GM20431 (cell line): ENCODE data around the gene SUPT6H.
"Not testable (repeated sequence)": the region's sequence is repeated elsewhere in the genome, so short reads cannot be mapped to it uniquely, and the experiment has no call there.

Experiments
- in situ Hi-C: fragments of 300-500 bp; cut with MseI, MboI; formaldehyde crosslinking; loops from one replicate; pipeline ENCODE4 v1.15.0; 2020; ENCODE audit warnings: low sequenced_read_pairs; ENCODE audit not compliant: unreplicated experiment

SUPT6H gene

DNA sequence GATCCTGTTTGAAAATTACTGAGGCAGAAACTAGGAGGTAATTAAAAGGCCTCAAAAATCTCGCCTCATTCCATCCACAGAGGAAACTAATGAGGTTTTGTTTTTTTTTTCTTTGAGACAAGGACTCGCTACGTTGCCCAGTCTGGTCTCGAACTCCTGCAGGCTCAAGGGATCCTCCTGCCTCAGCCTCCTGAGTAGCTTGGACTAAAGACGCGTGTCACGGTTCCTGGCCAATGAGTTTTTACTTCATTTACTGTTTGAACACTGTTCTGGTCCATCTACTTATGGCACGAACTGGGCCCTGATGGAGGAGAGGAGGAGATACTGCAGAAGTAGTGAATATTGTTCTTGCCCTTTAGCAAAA lies 16.4 kb upstream of the SUPT6H start:
- in situ Hi-C loops, result no loop called here

DNA sequence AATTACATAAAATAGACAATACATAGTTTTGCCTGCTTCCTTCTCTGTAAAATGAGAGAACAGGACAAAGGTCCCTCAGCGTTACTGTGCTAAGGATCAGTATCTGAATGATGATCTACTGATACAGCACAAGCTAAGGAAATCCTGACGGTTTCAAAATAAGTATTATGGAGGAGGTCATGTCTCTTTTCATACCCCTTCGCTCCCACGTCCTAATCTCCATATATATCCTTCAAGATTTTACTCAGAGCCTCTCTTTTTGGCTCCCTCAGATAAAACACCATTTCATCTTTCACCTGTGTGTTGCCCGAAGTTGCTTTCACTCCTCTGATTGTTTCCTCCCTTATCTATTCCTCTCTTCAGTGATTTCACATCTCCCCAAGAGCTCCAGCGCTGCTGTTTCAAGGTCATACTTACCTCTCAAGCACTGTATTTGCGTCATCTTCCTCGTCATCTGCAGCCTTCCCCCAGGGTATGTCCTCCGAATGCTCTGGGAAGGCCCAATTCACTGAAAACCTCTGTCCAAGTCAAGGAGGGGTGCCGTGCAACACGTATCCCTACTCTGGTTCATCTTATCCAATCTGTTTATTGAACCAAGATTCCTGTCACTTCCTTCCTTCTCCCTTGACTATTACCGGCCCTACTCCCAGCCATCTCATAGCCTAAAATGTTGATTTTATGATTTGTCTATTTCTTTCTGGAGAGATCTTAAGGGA lies 15.8 kb upstream of the SUPT6H start:
- in situ Hi-C loops, result no loop called here

DNA sequence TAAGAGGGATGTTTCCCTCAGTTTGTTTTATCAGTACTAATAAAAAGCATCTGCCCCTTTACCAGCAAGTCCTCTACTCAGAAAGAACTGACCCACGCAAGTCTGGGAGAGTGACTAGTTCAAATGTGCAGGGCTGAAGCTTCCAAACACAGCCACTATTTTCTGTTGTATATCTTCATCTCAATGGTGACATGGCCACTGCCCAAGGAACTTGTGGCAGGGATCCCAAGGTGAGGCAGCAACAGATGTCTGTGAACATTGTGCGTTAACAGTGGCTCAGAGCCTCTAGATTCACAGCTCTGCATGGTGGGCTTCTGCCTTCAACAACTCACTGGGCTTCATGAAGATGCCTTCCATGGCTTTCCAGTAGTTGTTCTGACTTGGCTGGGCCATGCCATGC lies 13.3 kb upstream of the SUPT6H start:
- in situ Hi-C loops, result no loop called here

DNA sequence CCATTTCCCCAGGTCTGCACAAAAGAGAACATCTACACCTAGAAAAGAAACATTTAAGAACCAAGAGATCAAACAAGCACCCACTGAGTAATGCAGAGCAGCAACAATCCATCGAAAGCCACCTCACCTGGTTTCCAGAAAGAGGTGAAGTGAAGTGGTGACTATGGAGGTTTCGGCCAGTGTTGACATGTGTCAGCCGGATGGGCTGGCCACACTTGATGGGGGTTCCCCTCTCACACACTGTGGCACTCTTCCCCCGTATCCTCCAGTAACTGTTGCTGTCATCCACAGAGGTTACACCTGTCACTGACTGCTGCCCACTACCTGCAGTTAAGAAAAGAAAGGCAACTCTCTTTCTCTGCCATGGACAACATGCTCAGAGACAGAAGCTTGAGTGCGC lies 6.8 kb upstream of the SUPT6H start:
- in situ Hi-C loops, result no loop called here

DNA sequence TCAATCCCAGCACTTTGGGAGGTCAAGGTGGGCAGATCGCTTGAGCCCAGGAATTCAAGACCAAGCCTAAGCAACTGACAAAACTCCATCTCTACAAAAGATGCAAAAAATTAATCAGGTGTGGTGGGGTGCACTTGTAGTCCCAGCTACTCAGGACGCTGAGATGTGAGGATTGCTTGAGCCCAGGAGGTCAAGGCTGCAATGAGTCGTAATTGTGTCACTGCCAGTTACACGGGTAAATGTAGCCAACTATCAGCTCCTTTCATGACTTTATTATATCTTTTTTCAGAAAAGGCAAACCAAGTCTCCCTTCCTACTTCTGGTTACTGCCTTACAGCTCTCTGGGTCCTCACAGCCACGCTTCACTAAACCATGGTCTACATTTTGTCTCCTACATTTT lies 4.2 kb upstream of the SUPT6H start:
- in situ Hi-C loops, result no loop called here

DNA sequence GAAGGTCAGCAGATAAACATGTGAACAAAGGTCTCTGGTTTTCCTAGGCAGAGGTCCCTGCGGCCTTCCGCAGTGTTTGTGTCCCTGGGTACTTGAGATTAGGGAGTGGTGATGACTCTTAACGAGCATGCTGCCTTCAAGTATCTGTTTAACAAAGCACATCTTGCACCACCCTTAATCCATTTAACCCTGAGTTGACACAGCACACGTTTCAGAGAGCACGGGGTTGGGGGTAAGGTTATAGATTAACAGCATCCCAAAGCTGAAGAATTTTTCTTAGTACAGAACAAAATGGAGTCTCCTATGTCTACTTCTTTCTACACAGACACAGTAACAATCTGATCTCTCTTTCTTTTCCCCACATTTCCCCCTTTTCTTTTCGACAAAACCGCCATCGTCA lies 3.7 kb upstream of the SUPT6H start:
- in situ Hi-C loops, result not testable (repeated sequence)

DNA sequence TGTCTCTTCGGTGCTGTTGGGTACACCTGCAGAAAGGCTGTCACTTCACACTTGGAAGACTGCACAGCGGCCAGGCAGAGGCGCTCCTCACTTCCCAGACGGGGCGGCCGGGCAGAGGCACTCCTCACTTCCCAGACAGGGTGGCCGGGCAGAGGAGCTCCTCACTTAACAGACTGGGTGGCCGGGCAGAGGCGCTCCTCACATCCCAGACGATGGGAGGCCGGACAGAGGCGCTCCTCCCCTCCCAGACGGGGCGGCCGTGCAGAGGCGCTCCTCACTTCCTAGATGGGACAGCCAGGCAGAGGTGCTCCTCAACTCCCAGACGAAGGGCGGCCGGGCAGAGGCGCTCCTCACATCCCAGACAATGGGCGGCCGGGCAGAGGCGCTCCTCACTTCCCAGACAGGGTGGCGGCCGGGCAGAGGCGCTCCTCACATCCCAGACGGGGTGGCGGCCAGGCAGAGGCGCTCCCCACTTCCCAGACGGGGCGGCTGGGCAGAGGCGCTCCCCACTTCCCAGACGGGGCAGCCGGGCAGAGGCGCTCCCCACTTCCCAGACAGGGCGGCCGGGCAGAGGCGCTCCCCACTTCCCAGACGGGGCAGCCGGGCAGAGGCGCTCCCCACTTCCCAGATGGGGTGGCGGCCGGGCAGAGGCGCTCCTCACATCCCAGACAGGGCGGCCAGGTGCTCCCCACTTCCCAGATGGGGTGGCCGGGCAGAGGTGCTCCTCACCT lies 3.1 kb upstream of the SUPT6H start:
- in situ Hi-C loops, result not testable (repeated sequence)

DNA sequence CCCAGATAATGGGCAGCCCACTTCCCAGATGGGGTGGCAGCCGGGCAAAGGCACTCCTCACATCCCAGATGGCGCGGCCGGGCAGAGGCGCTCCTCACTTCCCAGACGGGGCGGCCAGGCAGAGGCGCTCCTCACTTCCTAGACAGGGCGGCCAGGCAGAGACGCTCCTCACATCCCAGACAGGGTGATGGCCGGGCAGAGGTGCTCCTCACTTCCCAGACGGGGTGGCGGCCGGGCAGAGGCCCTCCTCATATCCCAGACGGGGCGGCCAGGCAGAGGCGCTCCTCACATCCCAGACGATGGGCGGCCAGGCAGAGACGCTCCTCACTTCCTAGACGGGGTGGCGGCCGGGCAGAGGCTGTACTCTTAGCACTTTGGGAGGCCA lies 2.5 kb upstream of the SUPT6H start:
- in situ Hi-C loops, result not testable (repeated sequence)

DNA sequence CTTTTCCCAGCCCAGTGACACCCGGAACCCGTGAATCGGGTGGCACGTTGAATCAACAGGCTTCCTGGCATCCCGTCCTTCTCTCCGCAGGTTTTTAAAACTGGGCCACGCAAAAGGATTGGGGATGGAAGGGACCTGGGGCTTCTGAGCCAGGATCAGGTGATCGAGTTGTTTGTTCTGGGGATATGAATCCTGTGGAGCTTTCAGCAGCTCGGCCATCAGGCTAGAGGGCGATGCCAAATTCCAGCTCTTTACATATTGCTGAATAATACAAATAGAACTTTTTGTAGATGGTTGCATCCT lies 473 bp downstream of the SUPT6H start:
- in situ Hi-C loops, result no loop called here

DNA sequence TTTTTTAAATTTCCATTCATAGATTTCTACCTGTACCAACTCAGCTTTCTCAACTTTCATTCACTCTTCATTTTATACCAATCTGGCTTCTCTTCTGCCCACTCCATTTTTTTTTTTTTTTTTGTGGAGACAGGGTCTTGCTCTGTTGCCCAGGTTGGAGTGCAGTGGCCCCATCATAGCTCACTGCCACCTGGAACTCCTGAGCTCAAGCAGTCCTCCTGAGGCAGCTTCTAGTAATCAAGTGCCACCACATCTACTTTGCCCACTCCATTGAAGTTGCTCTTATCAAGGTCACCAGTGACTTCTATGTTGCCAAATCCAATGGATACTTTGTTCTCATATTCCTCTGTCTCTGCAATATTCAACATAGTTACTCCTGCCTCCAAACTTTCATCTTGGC lies 1.7 kb downstream of the SUPT6H start:
- in situ Hi-C loops, result no loop called here

DNA sequence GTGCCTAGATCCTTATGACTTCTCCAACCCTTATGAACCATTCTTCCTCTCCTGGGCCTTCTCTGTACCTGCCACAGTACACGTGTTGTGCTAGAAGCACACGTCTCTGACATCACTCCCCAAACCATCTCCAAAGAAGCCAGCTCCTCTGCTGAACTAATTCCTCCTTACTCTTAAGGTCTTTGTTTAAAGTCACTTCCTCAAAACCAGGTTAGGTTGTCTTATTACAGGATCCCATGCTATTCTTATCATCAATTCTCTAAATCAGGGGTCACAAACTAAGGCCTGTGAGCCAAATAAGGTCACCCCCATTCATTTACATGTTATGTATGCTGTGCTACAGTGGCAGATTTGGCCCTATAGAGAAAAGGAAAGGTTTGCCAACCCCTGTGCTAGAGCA lies 4.0 kb downstream of the SUPT6H start:
- in situ Hi-C loops, result no loop called here

DNA sequence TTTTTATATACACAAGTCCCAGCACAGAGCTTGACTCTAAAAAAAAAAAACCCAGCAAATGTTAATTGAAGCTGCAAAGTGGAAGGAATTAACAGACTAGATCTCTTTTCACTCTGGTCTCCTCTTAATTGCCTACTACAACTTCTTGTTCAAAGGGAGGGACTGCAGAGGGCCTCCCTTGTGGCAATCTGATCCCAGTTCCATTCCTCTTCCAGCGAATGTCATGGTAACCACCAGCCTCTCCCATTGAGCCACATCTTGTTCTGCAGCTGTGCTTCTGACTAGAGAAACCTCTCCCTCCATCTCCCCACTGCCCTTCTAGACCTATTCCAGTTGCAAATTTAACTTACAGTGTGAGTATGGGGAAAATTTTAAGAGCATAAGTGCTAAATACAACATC lies 5.9 kb downstream of the SUPT6H start:
- in situ Hi-C loops, result no loop called here

DNA sequence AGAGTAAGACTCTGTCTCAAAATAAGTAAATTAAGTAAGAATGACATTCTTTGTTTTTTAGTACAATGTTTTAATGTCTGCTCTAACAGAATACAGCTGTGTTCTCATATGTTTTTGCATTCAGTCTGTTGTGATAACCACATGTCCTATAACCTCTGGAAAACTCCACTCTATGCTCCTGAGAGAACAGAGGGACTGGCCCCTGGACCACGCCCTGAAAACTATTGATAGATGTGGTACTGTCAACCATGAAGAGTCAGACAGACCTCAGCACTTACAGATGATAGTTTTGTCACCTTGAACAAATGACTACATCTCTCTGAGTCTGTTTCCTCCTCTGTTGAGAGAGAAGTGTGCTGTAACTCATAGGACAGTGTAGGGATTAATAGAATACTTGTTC lies 7.9 kb downstream of the SUPT6H start:
- in situ Hi-C loops, result no loop called here

DNA sequence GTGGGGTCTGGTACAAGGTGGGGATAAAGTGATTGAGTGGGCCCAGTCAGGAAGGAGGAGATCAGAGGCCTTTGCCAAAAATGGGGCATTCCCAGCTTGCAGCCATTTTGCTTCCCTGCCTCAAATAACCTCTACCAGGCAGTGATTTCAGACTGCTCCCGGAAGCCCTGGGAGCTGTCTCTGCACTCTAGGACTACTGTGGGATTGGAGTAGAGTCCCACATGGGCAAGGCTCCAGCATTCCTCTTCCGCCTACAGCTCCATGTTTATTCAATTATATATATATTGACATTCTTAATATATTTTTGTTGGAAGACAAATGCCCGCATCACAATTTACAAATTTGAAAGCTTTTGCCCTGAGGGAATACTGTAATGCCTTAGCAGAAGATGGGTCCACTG lies 13.5 kb downstream of the SUPT6H start:
- in situ Hi-C loops, result no loop called here

DNA sequence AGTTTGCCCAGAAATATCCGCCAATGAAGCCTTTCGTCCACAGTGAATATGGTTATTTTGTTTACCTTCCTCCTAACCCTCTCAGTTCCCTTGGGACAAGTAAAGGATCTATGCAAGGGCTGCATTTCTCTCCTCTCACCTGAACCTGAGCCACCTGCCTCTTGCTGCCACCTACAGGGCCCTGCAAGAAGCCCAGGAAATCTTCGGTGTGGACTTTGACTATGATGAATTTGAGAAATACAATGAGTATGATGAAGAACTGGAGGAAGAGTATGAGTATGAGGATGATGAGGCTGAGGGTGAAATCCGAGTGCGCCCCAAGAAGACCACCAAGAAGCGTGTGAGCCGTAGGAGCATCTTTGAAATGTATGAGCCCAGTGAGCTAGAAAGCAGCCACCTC lies 14.0 kb downstream of the SUPT6H start:
- in situ Hi-C loops, result no loop called here

DNA sequence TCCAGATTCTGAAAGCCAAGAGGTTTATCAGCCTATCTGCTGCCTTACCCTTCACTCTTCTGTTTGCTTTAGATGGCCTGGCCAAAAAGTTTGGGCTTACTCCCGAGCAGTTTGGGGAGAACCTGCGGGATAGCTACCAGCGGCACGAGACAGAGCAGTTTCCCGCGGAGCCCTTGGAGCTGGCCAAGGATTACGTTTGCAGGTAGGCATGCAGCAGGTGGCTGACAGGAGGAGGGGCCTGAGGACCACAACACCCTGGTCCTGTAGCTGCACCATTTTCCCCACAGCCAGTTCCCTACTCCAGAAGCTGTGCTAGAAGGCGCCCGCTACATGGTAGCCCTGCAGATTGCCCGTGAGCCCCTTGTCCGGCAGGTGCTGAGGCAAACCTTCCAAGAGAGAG lies 20.6 kb downstream of the SUPT6H start:
- in situ Hi-C loops, result no loop called here

DNA sequence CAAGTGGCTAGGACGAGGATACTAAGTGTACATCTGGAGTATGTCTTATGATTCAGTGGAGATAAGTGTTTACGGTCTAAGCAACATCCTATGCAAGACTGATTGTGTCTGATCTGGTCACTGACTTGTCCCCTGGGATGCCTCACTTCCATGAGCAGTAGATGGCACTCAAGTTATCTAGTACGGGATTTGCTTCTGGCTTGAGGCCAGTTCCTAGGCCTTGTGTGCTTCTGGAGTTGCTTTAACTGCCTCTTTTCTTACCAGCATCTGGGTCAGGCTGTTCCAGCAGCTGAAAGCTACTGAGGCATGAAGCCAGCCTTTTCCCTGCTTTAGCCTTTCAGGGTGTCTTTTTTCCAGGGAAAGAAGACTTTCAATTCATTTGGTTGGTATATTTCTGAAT lies 23.0 kb downstream of the SUPT6H start:
- in situ Hi-C loops, result no loop called here

DNA sequence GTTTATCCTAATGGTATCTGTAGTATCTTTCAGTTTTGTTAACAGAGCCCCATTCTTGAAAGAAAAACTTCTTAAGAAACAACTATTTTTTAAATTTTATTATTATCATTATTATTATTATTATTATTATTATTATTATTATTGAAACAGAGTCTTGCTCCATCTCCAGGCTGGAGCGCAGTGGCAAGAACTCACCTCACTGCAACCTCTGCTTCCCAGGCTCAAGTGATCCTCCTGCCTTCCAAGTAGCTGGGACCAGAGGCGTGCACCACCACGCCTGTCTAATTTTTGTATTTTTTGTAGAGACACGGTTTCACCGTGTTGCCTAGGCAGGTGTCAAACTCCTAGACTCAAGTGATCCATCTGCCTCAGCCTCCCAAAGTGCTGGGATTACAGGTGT lies 23.4 kb downstream of the SUPT6H start:
- in situ Hi-C loops, result no loop called here

DNA sequence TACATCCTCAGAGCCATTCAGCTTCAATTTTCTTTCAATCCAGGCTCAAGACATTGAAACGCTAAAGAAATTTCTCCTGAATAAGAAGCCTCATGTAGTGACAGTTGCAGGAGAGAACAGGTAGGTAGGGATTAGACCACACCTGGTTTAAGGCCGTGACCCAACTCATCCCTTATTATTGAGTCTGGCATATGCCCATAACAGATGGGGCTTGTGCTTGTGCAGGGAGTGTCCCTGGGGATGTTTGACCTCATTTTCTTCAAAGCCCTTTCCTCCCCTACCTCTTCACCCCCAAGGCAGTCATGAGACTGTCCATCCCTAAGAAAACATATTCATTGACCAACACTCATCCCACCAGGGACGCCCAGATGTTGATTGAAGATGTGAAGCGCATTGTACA lies 24.3 kb downstream of the SUPT6H start:
- in situ Hi-C loops, result no loop called here

DNA sequence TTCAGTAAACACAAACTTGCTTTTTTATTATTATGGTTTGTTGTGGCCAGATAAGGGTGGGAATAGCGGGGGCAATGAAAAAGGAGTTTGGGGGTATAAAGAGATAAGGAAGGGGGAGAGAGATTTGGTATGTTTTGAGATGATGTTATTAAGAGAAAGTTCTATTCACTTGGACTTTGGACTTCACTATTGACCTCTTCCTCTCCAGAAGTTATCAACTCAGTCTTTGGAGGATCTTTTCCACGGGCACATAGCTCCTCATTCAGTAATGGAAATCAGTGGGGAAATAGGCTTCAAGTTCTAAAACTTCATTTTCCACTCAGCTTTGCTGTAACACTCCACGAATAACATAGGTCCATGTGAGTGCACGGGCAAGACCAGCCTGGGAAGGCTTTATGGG lies 26.5 kb downstream of the SUPT6H start:
- in situ Hi-C loops, result no loop called here

DNA sequence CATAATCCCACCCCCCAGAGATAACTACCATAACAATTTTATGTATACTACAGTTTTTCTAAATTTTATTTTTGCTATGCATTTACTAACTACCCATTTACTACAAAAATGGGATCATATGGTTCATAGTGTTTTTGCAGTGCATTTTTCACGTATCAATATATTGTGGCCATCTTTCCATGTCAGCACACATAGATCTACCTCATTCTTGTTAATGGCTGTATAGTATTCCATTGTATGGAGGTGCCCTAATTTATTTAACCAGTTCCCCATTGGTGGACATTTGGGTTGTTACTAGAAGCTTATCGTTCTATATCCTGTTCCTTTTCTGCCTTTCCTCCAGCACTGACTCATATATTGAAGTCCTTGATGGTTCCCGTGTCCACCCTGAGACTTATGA lies 27.0 kb downstream of the SUPT6H start:
- in situ Hi-C loops, result no loop called here

DNA sequence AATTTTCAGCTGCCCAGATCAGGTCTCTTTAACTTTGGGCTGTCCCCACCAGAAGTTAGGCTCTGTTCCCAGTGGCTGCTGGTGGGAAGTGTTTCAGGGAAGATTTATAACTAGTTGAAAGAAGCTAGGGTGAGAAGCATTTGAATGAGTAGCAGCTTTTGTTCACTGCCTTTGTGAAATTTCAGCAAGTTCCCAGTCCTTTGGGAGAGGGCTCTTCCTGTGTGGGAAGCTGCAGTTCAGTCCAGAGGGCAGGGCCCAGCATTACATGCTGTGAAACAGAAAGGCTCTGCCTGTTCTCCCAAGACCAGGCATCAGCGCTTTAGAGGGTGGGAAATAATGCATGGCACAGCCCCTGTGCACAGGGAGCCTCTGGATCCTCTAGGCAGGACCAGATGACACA lies 31.9 kb downstream of the SUPT6H start:
- in situ Hi-C loops, result no loop called here
